ENCODE data around the gene INPP5F.
"Not testable (repeated sequence)": the region's sequence is repeated elsewhere in the genome, so short reads cannot be mapped to it uniquely, and the experiment has no call there.

Gene INPP5F

DNA sequence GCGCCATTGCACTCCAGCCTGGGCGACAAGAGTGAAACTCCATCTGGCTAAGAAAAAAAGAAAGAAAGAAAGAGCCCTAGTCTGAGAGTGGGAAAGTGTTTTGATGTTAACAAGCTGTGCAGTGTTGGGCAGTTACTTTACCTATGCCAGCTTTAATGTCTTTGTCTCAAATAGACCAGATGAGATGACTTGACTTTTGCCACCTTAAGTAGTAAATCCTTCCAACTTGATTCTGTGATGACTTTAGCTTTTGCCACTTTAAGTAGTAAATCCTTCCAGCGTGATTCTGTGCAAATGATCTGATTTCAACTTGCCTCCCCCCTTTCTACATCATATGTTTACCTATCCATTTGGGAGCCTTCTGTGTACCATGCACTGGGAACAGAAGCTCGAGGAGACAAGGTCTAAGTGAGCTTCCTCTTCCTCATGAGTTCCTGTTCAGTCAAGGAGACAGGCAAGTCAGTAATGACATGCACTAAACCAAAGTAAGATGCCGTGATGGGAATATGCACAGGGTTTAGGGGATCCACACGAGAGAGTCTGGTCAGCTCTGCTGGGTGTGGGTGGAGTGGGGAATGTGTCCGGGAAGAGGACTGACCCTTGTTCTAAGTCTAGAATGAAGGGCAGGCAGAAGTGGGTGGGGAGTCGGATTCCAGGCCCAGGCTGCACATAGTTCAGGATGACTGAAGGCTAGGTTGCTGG is 17.2 kb downstream of the INPP5F start:
- DNase-seq (ENCODE audit: low read depth in 2 of 2) = no peak

- no peak for DNase-seq (ENCODE audit: low read depth in 2 of 2)
These were observed 22.1 kb downstream of the INPP5F start for GRCh38 chr10:119747940-119748339.

GRCh38 chr10:119748871-119749270 is 23.0 kb downstream of the INPP5F start:
- DNase-seq (ENCODE audit: low read depth in 2 of 2) = no peak

DNA sequence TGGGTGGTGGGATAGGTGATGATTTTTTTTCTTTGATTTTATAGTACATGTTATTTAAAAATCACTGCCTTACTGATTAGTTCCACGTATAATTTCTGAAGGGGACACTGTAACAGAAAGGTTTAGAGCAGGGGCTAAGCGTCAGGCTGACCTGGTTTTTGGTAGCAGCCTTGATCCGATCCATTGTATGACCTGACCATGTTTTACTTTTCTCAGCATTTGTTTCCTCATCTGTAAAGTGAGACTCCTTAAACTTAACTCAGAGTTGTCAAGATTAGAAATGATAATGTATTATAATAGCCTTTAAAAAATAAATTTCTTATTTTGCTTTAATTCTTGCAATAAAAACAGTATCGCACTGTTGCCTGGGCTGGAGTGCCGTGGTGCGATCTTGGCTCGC is 23.6 kb downstream of the INPP5F start:
- DNase-seq (ENCODE audit: low read depth in 2 of 2) = no peak

GRCh38 chr10:119750391-119751230 is 24.8 kb downstream of the INPP5F start:
- DNase-seq (ENCODE audit: low read depth in 2 of 2) = peak; percentile 42 to 44

DNA sequence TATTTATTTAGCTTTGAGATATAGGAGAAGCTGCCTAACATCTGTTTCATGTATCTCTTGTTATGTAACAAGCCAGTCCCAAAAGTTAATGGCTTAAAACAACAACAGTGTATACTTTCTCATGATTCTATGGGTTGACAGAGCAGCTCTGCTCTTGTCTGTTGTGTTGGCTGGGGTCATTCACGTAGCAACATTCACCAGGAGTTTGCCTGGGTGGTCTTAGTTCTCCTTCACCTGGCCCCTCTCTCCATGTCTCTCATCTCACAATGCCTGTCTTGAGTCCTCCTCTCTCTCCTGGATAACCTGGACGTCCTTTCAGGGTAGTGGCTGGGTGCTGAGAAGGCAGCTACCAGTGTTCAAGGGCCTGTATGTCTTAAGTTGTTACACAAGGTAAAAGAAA is 27.5 kb downstream of the INPP5F start:
- no peak for DNase-seq (ENCODE audit: low read depth in 2 of 2)

DNA sequence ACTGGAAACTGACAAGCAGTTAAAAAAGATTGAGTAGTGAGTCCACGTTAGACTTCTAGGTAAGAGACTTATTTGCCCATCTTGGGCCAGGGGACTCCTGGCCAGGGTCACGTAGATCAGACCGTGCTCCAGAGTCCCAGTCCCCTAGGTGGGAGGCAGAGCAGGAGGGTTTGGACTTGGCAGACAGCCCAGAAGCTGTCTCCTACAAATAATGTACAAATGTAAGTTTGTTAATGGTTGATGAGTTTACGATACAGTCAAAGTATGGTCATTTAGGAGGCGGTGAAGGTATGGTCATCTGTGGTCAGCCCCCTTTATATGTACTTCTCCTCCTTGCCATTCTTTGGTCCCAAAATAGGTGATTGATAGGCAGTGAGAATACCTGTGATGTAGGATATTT is 28.2 kb downstream of the INPP5F start:
- DNase-seq (ENCODE audit: low read depth in 2 of 2) = no peak

GRCh38 chr10:119754936-119755335 is 29.1 kb downstream of the INPP5F start:
- DNase-seq (ENCODE audit: low read depth in 2 of 2) = no peak

DNA sequence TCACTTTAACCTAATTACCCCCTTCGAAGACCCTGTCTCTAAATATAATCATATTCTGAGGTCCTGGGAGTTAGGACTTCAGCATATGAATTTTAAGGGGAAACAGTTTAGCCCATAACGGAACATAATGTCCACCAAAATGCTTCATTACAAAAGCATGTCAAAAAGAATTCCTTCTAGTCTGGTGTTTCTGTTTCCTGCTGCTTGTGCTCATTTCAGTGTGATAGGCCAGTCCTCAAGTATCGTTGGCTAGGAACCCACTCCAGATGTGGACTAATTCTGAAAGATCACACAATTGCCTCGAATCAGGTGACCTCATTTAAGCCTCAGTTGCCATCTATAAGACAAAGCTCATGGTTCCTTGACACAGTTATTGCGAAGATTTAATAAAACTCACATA is 29.6 kb downstream of the INPP5F start:
- DNase-seq (ENCODE audit: low read depth in 2 of 2) = no peak

DNA sequence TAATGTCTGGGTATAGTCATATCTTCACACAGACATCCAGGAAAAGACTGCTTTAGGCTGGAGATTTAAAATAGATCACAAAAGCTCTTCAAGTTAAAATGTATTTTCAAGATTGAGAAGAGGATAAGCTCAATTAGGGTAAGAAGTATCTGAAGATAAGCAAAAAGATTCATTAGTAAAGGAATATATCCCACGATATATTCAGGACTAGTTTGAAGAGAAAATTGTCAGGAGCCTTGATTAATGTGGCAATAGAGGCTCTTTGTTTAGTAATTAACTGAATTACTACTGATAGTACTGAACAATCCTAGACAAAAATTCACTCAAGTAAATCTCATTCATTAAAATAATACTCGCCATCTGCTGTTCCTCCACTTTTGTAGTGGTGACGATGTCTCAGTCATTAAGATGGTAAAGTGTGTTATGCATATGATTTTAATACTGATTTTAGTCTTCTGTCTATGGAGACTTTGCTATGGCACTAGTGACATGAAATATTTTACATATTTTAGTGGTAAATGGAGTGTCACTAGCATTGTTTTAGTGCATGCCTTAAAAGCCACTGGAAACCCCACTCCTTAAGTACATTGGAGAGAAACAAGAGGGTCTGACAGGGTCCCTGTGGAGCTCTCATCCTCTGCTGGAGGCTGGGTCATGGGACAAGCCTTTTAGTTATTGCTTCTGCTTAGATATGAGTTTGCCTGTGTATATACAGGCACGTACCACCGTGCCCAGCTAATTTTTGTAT is 32.8 kb downstream of the INPP5F start:
- no peak for DNase-seq (ENCODE audit: low read depth in 2 of 2)

GRCh38 chr10:119759832-119760231 is 34.0 kb downstream of the INPP5F start:
- DNase-seq (ENCODE audit: low read depth in 2 of 2) = no peak

- DNase-seq (ENCODE audit: low read depth in 2 of 2) = peak; percentile 57 to 67
These were observed 35.3 kb downstream of the INPP5F start for GRCh38 chr10:119761106-119761505.

DNA sequence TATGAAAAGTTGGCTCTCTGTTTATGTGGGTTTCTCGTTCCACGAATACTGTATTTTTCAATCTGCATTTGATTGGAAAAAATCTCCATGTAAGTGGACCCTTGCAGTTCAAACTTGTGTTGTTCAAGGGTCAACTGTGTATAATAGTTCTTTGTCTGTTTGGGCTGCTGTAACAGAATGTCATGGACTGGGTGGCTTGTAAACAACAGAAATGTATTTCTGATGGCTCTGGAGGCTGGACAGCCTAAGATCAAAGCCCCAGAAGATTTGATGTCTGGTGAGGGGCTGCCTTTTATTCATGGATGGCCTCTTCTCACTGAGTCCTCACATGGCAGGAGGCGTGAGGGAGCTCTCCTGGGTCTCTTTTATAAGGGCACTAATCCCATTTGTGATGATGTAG is 36.2 kb downstream of the INPP5F start:
- no peak for DNase-seq (ENCODE audit: low read depth in 2 of 2)

DNA sequence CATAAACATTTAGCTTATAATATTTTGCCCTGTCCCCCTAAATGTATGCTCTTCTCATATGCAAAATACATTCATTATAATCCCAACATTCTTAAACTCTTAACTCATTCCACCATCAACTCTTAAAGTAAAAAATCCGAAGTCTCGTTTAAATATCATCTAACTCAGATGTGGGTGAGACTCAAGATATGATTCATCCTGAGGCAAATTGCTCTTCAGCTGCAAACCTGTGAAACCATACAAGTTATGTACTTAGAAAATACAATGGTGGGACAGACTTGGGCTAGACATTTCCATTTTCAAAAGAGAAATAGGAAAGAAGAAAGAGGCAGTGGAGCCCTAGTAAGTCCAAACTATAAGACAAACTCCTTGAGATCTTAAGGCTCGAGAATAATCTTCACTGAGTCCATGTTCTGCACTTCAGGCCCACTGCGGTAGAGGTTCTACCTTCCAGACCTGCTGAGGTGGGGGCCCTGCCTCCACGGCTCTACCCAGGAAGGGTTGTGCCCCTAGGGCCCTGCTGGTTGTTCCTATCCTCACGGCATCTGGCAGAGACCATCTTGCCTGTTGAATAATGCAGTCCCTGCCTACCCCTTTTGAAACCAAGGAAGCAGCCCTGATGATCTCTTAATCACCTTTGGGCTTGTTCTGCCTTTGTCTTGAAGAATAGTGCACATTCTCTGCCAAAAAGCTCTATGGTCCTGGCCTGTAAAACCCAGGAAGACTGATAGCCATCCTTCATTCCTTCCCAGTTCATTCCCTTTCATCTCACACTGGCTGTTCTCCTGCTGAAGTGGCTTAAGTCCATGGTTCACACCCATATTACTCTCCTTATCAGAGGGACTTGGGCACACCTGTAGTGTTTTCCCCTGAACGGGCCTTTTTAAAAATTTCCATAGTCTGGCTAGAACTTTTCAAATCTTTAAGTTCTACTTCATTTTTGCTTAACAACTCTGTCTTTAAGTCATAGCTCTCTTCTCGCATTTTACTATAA is 37.3 kb downstream of the INPP5F start:
- DNase-seq (ENCODE audit: low read depth in 2 of 2) = no peak

DNA sequence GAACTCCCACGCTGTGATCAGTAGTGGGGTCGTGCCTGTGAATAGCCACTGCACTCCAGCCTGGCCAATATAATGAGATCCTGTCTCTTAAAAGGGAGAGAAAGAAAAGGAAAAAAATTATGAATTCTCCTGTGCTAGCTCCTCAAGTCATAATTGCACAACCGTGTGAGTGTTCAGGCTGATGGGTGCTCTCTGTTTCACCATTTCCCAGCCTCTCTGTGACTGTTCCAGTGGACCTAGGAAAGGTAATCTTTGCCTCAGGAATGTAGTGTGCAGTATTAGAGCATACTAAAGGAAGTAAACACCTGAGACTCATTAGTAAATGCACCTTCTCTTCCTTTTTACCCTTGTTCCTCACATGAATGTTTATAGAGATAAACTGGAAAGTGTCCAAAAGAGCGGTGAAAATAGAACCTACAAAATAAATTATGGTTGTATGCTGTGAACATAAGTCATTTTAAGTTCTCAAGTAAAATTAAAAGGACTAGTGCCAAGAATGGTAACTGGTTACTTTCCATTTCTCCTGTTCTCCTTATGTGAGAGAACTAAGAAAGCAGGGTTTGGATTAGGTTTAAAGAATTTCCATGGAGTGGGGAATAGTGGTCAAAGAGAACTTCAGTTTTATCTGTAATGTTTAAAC is 42.7 kb downstream of the INPP5F start:
- no peak for DNase-seq (ENCODE audit: low read depth in 2 of 2)

DNA sequence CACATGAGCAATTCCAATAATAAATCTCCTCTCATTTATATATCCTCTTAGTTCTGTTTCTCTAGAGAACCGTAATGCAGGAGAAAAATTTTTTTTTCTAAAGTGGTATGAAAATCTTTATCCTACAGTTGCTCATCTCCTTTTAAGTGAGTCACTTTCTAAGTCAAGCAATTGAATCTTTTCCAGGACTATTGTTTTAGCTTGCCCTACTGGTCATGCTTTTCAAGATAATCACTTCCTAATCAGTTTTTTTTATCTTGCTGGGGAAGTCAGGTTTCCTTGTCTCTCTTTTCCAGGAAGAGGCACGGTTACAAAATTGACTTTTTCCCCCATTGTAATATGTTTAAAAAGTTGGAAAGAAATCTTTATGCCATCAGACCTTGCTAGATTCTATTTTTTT is 44.0 kb downstream of the INPP5F start:
- peak in 1 of 2 experiments; percentile 33 for DNase-seq (ENCODE audit: low read depth in 2 of 2)

DNA sequence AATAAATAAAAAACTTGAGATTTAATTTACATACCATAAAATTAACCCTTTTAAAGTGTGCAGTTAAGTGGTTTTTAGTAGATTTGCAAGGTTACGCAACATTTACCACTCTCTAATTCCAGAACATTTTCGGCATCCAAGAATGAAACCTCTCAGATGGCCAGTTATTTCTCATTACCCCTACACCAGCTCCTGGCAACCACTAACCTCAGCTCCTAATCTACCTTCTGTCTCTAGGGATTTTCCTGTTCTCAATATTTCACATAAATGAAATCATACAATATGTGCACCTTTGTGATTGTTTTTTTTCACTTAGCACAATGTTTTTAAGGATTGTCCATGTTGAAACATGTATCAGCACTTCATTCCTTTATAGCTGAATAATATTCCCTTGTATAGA is 45.1 kb downstream of the INPP5F start:
- DNase-seq (ENCODE audit: low read depth in 2 of 2) = no peak

DNA sequence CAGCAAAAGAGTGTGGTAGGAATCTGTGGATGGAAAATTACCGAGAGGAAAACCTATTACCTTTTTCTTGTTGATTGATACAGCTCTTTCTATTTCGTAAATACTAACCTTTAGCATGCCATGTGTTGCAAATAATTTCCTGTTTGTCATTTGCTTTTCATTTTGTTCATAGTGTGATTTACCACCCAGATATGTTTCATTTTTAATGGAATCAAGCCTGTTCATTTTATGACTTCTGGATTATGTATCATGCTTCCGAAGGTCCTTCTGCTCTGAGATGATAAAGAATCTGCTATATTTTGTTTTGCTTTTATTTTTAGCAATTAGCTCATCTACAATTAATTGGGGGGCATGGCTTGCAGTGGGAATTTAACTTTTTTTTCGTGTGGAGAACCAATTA is 46.5 kb downstream of the INPP5F start:
- DNase-seq (ENCODE audit: low read depth in 2 of 2) = no peak

DNA sequence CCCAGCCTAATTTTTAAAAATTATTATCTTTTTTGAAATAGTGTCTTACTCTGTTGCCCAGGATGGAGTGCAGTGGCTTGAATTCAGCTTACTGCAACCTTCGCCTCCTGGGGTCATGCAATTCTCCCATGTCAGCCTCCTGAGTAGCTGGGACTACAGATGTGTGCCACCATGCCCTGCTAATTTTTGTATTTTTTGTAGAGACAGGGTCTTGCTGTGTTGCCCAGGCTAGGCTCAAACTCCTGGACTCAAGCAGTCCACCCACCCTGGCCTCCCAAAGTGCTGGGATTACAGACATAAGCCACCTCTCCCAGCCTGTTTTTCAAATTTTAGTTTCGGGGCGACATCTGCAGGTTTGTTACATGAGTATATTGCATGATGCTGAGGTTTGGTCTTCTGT is 47.2 kb downstream of the INPP5F start:
- DNase-seq (ENCODE audit: low read depth in 2 of 2) = not testable (repeated sequence)

DNA sequence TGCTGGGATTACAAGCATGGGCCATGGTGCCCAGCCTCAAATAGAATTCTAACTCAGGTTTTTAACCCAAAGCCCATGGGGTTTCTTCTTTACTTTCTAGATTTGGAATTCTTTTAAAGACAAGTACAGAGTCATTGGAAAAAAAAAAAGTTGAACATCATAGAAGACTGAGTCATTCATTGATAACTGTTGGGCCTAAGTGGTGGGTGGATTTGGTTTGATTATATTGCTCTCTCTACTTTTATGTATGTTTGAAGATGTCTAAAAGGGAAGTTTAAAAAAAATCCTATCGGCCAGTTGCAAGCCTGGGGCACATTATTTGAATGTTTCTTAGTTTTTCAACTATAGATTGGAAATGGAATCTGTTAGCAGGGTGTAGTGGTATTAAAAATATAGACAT is 49.7 kb downstream of the INPP5F start:
- DNase-seq (ENCODE audit: low read depth in 2 of 2) = no peak

- no peak for DNase-seq (ENCODE audit: low read depth in 2 of 2)
These were observed 50.7 kb downstream of the INPP5F start for GRCh38 chr10:119776536-119776935.
